H1 (cell line): Measurements from ENCODE around the gene MYLIP. TPM values are rescaled to one million over a fixed set of nuclear protein-coding genes. Genes with fewer than 3 reads are reported as not detected.

Experiments
- FOSL1 ChIP-seq: IDR thresholded peaks from 2 replicates; pipeline ENCODE4 v1.6.1; 2011; ENCODE audit warnings: mild to moderate bottlenecking, low read depth, low read length, moderate library complexity; ENCODE audit not compliant: insufficient read depth
- POU5F1 ChIP-seq: IDR thresholded peaks from 2 replicates; pipeline ENCODE4 v1.6.1; 2011; ENCODE audit warnings: low read depth, mild to moderate bottlenecking, low read length, moderate library complexity
- SIN3A ChIP-seq, 2 experiments: IDR thresholded peaks in 1 of 2; conservative IDR thresholded peaks in 1 of 2; 2 replicates each; pipeline ENCODE4 v1.6.1; 2011 to 2012; ENCODE audit warnings: low read length in 2 of 2, improper control_type of control experiment in 1 of 2, low read depth in 1 of 2, mild to moderate bottlenecking in 1 of 2
- polyA plus RNA-seq, 7 experiments: library from polyadenylated mRNA; depleted of rRNA in 3 of 7; stranded (reverse) in 5 of 7; unstranded in 2 of 7; fragments of >200 nt in 5 of 7; fragments of 200-250 nt in 2 of 7; gene quantifications; 1 replicate in 5 of 7; 2 replicates in 1 of 7; 4 replicates in 1 of 7; pipeline versions ENCODE4 v1.2.1 to v1.2.3, GENCODE V29; 2011 to 2013; ENCODE audit warnings: missing spikeins in 2 of 7, mixed read lengths in 2 of 7
- total RNA-seq: library from RNA; stranded (reverse); fragmentation: NEBNext Ultra II Directional; extraction: Animal tissue kit (Norgen Biotek cat#: 25700); gene quantifications from 2 replicates; pipeline ENCODE4 v1.2.1, GENCODE V29; 2021
- TF ChIP-seq, protein P1 (sequence below): IDR thresholded peaks from 2 replicates; pipeline ENCODE4 v1.6.1; 2011; ENCODE audit warnings: low read depth, mild to moderate bottlenecking, low read length; ENCODE audit not compliant: insufficient read depth

The MYLIP gene
- total and polyA plus RNA-seq, 2 of the 8 experiments (the other 6 are each of a cell fraction or from before 2014, with no cell fraction given), result 21.1 to 26.9 TPM

DNA sequence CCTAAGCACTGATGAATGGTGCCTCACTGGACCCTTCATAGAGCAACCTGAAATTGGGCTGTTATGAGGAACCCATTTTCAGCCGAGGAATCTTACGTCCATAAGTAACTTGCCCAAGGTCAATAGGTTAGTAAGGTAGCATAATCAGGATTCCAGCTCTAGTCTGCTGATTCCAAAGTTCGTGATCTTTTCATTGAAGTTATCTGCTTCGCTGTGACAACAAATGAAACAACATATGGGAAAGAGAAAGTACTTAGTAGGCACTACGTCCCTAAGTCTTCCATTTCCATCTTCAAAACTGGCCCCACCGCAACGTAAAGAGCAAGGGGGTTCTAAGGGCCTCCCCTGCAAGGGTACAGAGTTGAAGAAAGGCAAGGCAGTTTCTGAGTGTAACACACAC is 49.5 kb downstream of the MYLIP start (continued):
- no peak for TF ChIP-seq POU5F1
- no peak for TF ChIP-seq FOSL1
- no peak for TF ChIP-seq SIN3A (conservative IDR thresholded peaks at IDR 0.05 in 1 of 2, IDR thresholded peaks at IDR 0.05 in 1 of 2; ENCODE audit: low read depth in 1 of 2, low read length in 2 of 2)
- TF ChIP-seq, protein P1, sequence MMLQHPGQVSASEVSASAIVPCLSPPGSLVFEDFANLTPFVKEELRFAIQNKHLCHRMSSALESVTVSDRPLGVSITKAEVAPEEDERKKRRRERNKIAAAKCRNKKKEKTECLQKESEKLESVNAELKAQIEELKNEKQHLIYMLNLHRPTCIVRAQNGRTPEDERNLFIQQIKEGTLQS, result no peak
